T-cell (primary cell): ENCODE measurements around the gene TRIM14. TPM values are rescaled to one million over a fixed set of nuclear protein-coding genes. Genes with fewer than 3 reads are reported as not detected.

Experiments
- ATAC-seq, 4 experiments: fragments of 200-7000 bp in 3 of 4; fragments of 150-1000 bp in 1 of 4; cut with Tn5 transposase; replicated peaks in 1 of 4; 1 replicate in 3 of 4; 2 replicates in 1 of 4; pipeline ENCODE4 v1.10.0; 2021; ENCODE audit warnings: moderate library complexity in 3 of 4, mild to moderate bottlenecking in 2 of 4, moderate number of reproducible peaks in 1 of 4
- CTCF ChIA-PET, 2 donors: fragments of 300-600 bp; sonication (Branson Sonifier 250); formaldehyde crosslinking; loops; one replicate each; lab custom pipeline; 2022; ENCODE audit warnings: antibody characterized with exemption in 2 of 2; lab: Charles Lee
- POLR2A ChIA-PET, 2 donors: fragments of 300-600 bp; sonication (Branson Sonifier 250); formaldehyde crosslinking; loops; one replicate each; lab custom pipeline; 2022; ENCODE audit warnings: antibody characterized with exemption in 2 of 2; lab: Charles Lee
- DNase-seq, 35 experiments: peaks; one replicate each; pipeline versions ENCODE4 v3.0.0 to v3.0.0-alpha.2; 2013 to 2023
- H3K27ac ChIP-seq: one replicate; pipeline ENCODE4 v1.5.1; 2013; ENCODE audit warnings: low read length
- H3K27me3 ChIP-seq, 2 experiments: replicated peaks in 1 of 2; 1 replicate in 1 of 2; 2 replicates in 1 of 2; pipeline versions ENCODE4 v1.6.1 to v1.7.0; 2013; ENCODE audit warnings: low read length in 1 of 2, mixed read lengths in 1 of 2; ENCODE audit not compliant: control insufficient read depth in 2 of 2, insufficient read depth in 2 of 2; ENCODE audit errors: extremely low read depth in 1 of 2
- H3K36me3 ChIP-seq, 2 donors: 1 replicate in 1 of 2; 2 replicates in 1 of 2; pipeline versions ENCODE4 v1.6.1 to v1.7.0; 2013; ENCODE audit warnings: low read length in 1 of 2; ENCODE audit not compliant: control insufficient read depth in 2 of 2, insufficient read depth in 1 of 2; ENCODE audit errors: extremely low read depth in 1 of 2
- H3K4me1 ChIP-seq, 2 experiments: 1 replicate in 1 of 2; 2 replicates in 1 of 2; pipeline versions ENCODE4 v1.6.1 to v1.7.0; 2013; ENCODE audit warnings: low read length in 2 of 2, mixed read lengths in 1 of 2; ENCODE audit not compliant: insufficient read depth in 2 of 2, control insufficient read depth in 1 of 2; ENCODE audit errors: extremely low read depth in 1 of 2
- H3K4me3 ChIP-seq, 2 donors: 1 replicate in 1 of 2; 2 replicates in 1 of 2; pipeline versions ENCODE4 v1.5.1 to v1.7.0; 2013; ENCODE audit warnings: mild to moderate bottlenecking in 2 of 2, low read length in 1 of 2, moderate library complexity in 1 of 2; ENCODE audit not compliant: control insufficient read depth in 1 of 2; ENCODE audit errors: extremely low read depth in 1 of 2
- H3K9me3 ChIP-seq: 2 replicates; pipeline ENCODE4 v1.7.0; 2013
- H3K27ac Mint-ChIP-seq, 2 donors: one replicate each; pipeline ENCODE4 v1.8.0; 2020 to 2021; ENCODE audit warnings: mild to moderate bottlenecking in 2 of 2, mixed read lengths in 2 of 2
- H3K27me3 Mint-ChIP-seq, 2 donors: one replicate each; pipeline ENCODE4 v1.8.0; 2021 to 2022; ENCODE audit warnings: mixed read lengths in 2 of 2
- H3K36me3 Mint-ChIP-seq: one replicate; pipeline ENCODE4 v1.8.0; 2021; ENCODE audit warnings: mixed read lengths
- H3K4me1 Mint-ChIP-seq, 3 donors: one replicate each; pipeline ENCODE4 v1.8.0; 2020 to 2022; ENCODE audit warnings: mixed read lengths in 3 of 3, mild to moderate bottlenecking in 1 of 3
- H3K4me3 Mint-ChIP-seq, 3 donors: one replicate each; pipeline ENCODE4 v1.8.0; 2020 to 2022; ENCODE audit warnings: mild to moderate bottlenecking in 3 of 3, mixed read lengths in 3 of 3, moderate library complexity in 3 of 3
- H3K9me3 Mint-ChIP-seq, 3 donors: one replicate each; pipeline ENCODE4 v1.8.0; 2020 to 2022; ENCODE audit warnings: mixed read lengths in 3 of 3
- WGBS: methylation state at CpG from one replicate; pipeline ENCODE4 v1.1.5; 2013; ENCODE audit warnings: missing lambda C conversion rate; ENCODE audit not compliant: insufficient coverage; 5-methylcytosine and 5-hydroxymethylcytosine counted together
- total RNA-seq, 35 experiments: library from RNA in 6 of 35; stranded (reverse) in 6 of 35; fragments of 120-200 nt in 1 of 35; gene quantifications; one replicate each; pipeline versions ENCODE4 v1.2.1 to v1.2.4 and lab custom pipeline; 2013 to 2026

The TRIM14 gene
- total RNA-seq, 5 donors from 2014 or later (not counting 1 experiment from before 2014, with no cell fraction given) = 75.7 to 98.9 (median 85.3) TPM

GRCh38 chr9:98057138-98057799 lies 61.8 kb downstream of the TRIM14 start:
- Mint-ChIP-seq H3K4me1 (peaks cover 18 to 33% (median 29%) of the 10 kb centered on the region in 3 donors), H3K36me3 (peaks cover 5% of the 10 kb centered on the region), H3K27me3 (no peaks in the 10 kb centered on the region), H3K9me3 (no peaks in the 10 kb centered on the region), H3K4me3 (peak overlapping the region; percentile 94 to 98 (median 94)), H3K27ac (peak overlapping the region; percentile 85 to 95)
- no peaks in the 10 kb centered on the region for H3K27me3 ChIP-seq
- DNase-seq (peak in 10 of 35 experiments; percentile 19 to 34 (median 26)), ATAC-seq (no peak)
- POLR2A ChIA-PET = interaction anchor here (1.0 to 2.4 kb wide), 8 partner anchors 11 to 424 kb away, joined by 3 to 23 read pairs (median 4); partner anchors contain the start of genes TRMO (in 1 of the 2) and TSTD2 (in 1 of the 2)
- WGBS = 0% methylated on average over 5 of the region's 14 CpGs
- no peaks in the 10 kb centered on the region for H3K9me3 ChIP-seq
- peaks cover 5 to 7% of the 10 kb centered on the region in 2 donors for H3K36me3 ChIP-seq
- H3K4me1 ChIP-seq = peaks cover 3 to 21% of the 10 kb centered on the region in 2 experiments
- peak overlapping the region; percentile 64 for H3K27ac ChIP-seq
- CTCF ChIA-PET = interaction anchor here (0.6 to 2.1 kb wide), 12 partner anchors 12 to 153 kb away, joined by 3 to 16 read pairs (median 4); partner anchors contain the start of genes ANP32B (in 1 of the 2) and TRMO (in 1 of the 2)
- peak overlapping the region; percentile 83 to 85 for H3K4me3 ChIP-seq

DNA sequence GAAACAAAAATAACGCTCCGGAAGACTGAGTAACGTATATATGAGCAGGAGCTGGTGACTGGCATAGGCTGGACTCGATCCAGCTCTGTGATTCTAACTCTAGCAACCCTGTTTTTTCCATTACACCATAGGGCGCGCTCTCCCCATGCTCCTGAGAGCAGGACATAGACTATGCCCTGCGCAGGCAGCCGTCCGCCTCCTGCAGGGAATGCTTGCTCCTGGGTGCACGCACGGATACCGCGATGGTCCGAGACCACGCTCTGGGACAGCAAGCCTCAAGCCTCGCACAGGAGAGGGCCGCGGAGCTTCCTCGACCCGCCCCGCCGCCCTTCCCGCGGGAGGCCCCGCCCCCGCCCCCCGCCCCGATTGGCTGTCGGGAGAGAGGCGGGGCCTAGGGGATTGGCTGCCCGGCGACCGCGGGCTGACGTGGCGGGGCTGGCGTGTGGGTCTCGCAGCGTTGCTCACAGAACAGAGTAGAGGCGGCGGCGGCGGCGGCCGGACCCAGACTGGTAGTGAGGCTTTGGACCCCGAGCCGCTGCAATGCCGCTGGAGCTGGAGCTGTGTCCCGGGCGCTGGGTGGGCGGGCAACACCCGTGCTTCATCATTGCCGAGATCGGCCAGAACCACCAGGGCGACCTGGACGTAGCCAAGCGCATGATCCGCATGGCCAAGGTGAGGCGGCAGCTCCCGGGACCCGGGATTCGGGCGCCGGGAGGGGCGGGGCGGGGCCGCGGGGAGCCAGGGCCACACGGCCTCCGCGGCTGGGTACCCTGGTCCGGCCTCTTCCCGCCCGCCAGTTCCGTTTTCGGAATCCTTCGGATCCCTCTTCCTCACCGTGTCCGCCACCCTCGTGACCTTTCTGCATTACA lies 62.5 kb downstream of the TRIM14 start, which contains the start of gene NANS:
Gene NANS, plus strand, starts transcription at position 464 of the 869 bp plus-strand sequence. Its CDS starts 77 bp downstream, at position 541.
- Mint-ChIP-seq H3K9me3 (no peaks in the 10 kb centered on the region), H3K36me3 (peaks cover 3% of the 10 kb centered on the region), H3K4me1 (peaks cover 18 to 33% (median 29%) of the 10 kb centered on the region in 3 donors), H3K27me3 (no peaks in the 10 kb centered on the region), H3K27ac (peak within 1 kb of the TSS; percentile 91 to 95), H3K4me3 (peak within 1 kb of the TSS; percentile 94 to 98 (median 94))
- H3K4me1 ChIP-seq = peaks cover 3 to 21% of the 10 kb centered on the region in 2 experiments
- H3K9me3 ChIP-seq = no peaks in the 10 kb centered on the region
- WGBS = under 1% methylated on average over 76 of the region's 80 CpGs
- DNase-seq (peak; percentile 78 to 92 (median 88)), ATAC-seq (peak; percentile 94 to 98 (median 96))
- peak within 1 kb of the TSS; percentile 83 for H3K27ac ChIP-seq
- CTCF ChIA-PET = interaction anchor here (0.5 to 2.1 kb wide), 15 partner anchors 11 to 774 kb away, joined by 3 to 16 read pairs (median 4); partner anchors contain the start of genes ANP32B (in 1 of the 2), TRMO (in 1 of the 2) and TSTD2 (in 1 of the 2)
- H3K4me3 ChIP-seq = peak within 1 kb of the TSS; percentile 83 to 85
- H3K27me3 ChIP-seq = no peaks in the 10 kb centered on the region
- peaks cover 0 to 7% of the 10 kb centered on the region in 2 donors for H3K36me3 ChIP-seq
- POLR2A ChIA-PET = interaction anchor here (0.6 to 2.4 kb wide), 12 partner anchors 9 to 423 kb away, joined by 3 to 23 read pairs (median 4); partner anchors contain the start of genes TRMO (in 1 of the 2) and TSTD2 (in 1 of the 2)

DNA sequence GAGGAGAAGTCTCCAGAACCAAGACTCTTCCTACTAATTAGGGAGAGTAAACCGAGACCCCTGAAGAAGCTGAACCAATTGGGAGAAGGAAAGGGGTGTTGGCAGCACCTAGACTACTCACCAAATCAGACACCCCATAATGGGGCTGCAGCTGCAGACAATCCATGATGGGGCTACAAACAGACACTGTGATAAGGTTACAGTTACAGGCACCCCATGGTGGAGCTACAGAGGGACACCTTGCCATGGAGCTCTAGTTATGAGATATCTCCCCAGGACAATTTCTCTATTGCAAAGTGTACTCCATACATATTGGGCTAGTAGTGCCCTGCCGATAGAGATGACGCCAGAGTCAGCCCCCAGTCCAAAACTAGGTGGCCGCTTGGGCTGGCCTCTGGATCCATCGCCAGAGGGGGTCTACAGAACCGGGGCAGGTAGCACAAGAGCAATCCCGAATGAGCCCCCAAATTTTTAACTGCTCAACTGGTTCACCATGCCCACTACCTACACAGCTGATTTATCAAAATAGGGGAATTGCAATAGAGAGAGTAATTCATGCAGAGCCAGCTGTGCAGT lies 64.6 kb downstream of the TRIM14 start:
- H3K9me3 Mint-ChIP-seq = no peaks in the 10 kb centered on the region
- H3K27ac ChIP-seq = no peak overlapping the region
- H3K4me3 ChIP-seq = no peak overlapping the region
- no peak overlapping the region for H3K4me3 Mint-ChIP-seq
- ATAC-seq (no peak), DNase-seq (no peak)
- no peaks in the 10 kb centered on the region for H3K36me3 Mint-ChIP-seq
- H3K27me3 Mint-ChIP-seq = no peaks in the 10 kb centered on the region
- H3K36me3 ChIP-seq = no peaks in the 10 kb centered on the region
- H3K4me1 Mint-ChIP-seq = peaks cover 18 to 34% (median 32%) of the 10 kb centered on the region in 3 donors
- no peaks in the 10 kb centered on the region for H3K9me3 ChIP-seq
- no peaks in the 10 kb centered on the region for H3K27me3 ChIP-seq
- no peak overlapping the region for H3K27ac Mint-ChIP-seq
- peaks cover 3 to 21% of the 10 kb centered on the region in 2 experiments for H3K4me1 ChIP-seq
- WGBS = 100% methylated on average over 4 of the region's 7 CpGs
- ChIA-PET POLR2A (no interaction called here), CTCF (no interaction called here)

- no peaks in the 10 kb centered on the region for H3K27me3 ChIP-seq
- peaks cover 3% of the 10 kb centered on the region for H3K36me3 Mint-ChIP-seq
- H3K27ac Mint-ChIP-seq = no peak overlapping the region
- H3K9me3 Mint-ChIP-seq = no peaks in the 10 kb centered on the region
- no peaks in the 10 kb centered on the region for H3K27me3 Mint-ChIP-seq
- no peak overlapping the region for H3K4me3 Mint-ChIP-seq
- no peak overlapping the region for H3K27ac ChIP-seq
- ChIA-PET POLR2A (no interaction called here), CTCF (no interaction called here)
- ATAC-seq (no peak), DNase-seq (no peak)
- no peaks in the 10 kb centered on the region for H3K9me3 ChIP-seq
- H3K4me1 Mint-ChIP-seq = peaks cover 28 to 32% (median 28%) of the 10 kb centered on the region in 3 donors
- no peaks in the 10 kb centered on the region for H3K36me3 ChIP-seq
- H3K4me1 ChIP-seq = peaks cover 0 to 5% of the 10 kb centered on the region in 2 experiments
- no peak overlapping the region for H3K4me3 ChIP-seq
- WGBS = 96% methylated on average over 4 of the region's 4 CpGs
Observed at GRCh38 chr9:98050351-98050750, 68.7 kb downstream of the TRIM14 start.

GRCh38 chr9:98049288-98050072 lies 69.5 kb downstream of the TRIM14 start:
- DNase-seq = no peak
- Histone ChIP-seq H3K27me3 (no peaks in the 10 kb centered on the region), H3K4me3 (no peak overlapping the region), H3K27ac (no peak overlapping the region), H3K4me1 (peaks cover 0 to 11% of the 10 kb centered on the region in 2 experiments), H3K9me3 (no peaks in the 10 kb centered on the region), H3K36me3 (no peaks in the 10 kb centered on the region)
- no peak for ATAC-seq
- Mint-ChIP-seq H3K4me3 (no peak overlapping the region), H3K9me3 (no peaks in the 10 kb centered on the region), H3K27ac (peak overlapping the region in 1 of 2 donors; percentile 8), H3K4me1 (peaks cover 31 to 35% (median 33%) of the 10 kb centered on the region in 3 donors), H3K27me3 (no peaks in the 10 kb centered on the region), H3K36me3 (peaks cover 3% of the 10 kb centered on the region)
- WGBS = 63% methylated on average over 1 of the region's 1 CpG
- ChIA-PET CTCF (no interaction called here), POLR2A (interaction anchor here in 1 of 2 donors (0.7 kb wide), 1 partner anchor 9 kb away, joined by 3 read pairs; no protein-coding TSS in a partner anchor)
